Measurements from ENCODE around the gene PAX2.

DNA sequence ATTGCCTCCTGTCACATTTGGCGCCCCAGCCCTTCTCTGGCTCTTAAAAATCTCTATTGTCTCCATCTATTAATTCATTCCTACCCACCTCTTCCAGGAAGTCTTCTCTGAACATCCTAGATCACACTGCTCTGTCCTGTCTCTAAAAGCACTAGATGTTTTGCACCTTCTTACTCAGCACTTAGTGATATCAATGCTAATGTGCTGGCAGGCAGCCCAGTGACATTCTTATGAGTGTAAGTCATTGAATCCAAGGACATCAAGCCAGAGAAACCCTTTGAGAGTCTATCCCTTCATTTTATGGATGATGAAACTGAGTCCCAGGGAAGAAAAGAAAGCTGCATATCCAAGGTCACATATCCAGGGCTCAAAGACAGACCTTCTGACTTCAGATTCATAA lies 48.3 kb upstream of the PAX2 start:
- TF ChIP-seq POLR2A (IDR thresholded peaks at IDR 0.05; ENCODE audit: low read depth): no peak
- TF ChIP-seq, protein P1, sequence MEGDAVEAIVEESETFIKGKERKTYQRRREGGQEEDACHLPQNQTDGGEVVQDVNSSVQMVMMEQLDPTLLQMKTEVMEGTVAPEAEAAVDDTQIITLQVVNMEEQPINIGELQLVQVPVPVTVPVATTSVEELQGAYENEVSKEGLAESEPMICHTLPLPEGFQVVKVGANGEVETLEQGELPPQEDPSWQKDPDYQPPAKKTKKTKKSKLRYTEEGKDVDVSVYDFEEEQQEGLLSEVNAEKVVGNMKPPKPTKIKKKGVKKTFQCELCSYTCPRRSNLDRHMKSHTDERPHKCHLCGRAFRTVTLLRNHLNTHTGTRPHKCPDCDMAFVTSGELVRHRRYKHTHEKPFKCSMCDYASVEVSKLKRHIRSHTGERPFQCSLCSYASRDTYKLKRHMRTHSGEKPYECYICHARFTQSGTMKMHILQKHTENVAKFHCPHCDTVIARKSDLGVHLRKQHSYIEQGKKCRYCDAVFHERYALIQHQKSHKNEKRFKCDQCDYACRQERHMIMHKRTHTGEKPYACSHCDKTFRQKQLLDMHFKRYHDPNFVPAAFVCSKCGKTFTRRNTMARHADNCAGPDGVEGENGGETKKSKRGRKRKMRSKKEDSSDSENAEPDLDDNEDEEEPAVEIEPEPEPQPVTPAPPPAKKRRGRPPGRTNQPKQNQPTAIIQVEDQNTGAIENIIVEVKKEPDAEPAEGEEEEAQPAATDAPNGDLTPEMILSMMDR (IDR thresholded peaks at IDR 0.05): no peak
